Measurements from ENCODE around the gene BCKDHB.

Gene BCKDHB

GRCh38 chr6:80356000-80356399 lies 249.5 kb downstream of the BCKDHB start:
- H3K9ac ChIP-seq (ENCODE audit: low read length): no peak overlapping the region
- no peak overlapping the region for H3K4me3 ChIP-seq (ENCODE audit: low read length)
- no peaks in the 10 kb centered on the region for H3K9me3 ChIP-seq (ENCODE audit: control insufficient read depth, low read length)
- peaks cover 14% of the 10 kb centered on the region for H3K4me1 ChIP-seq (ENCODE audit: control insufficient read depth, insufficient read depth, low read length)
- H3K36me3 ChIP-seq (ENCODE audit: control insufficient read depth, insufficient read depth, low read length, severe bottlenecking): no peaks in the 10 kb centered on the region
- H3K27me3 ChIP-seq (replicated peaks; ENCODE audit: control insufficient read depth, insufficient read depth, low read length): no peaks in the 10 kb centered on the region
- DNase-seq (ENCODE audit: low read depth): no peak

- no peak overlapping the region for H3K4me3 ChIP-seq (ENCODE audit: low read length)
- no peaks in the 10 kb centered on the region for H3K27me3 ChIP-seq (replicated peaks; ENCODE audit: control insufficient read depth, insufficient read depth, low read length)
- no peaks in the 10 kb centered on the region for H3K9me3 ChIP-seq (ENCODE audit: control insufficient read depth, low read length)
- peaks cover 14% of the 10 kb centered on the region for H3K4me1 ChIP-seq (ENCODE audit: control insufficient read depth, insufficient read depth, low read length)
- no peaks in the 10 kb centered on the region for H3K36me3 ChIP-seq (ENCODE audit: control insufficient read depth, insufficient read depth, low read length, severe bottlenecking)
- no peak for DNase-seq (ENCODE audit: low read depth)
- H3K9ac ChIP-seq (ENCODE audit: low read length): no peak overlapping the region
These were observed 250.1 kb downstream of the BCKDHB start for GRCh38 chr6:80356545-80356944.

GRCh38 chr6:80357081-80357480 lies 250.6 kb downstream of the BCKDHB start:
- H3K9me3 ChIP-seq (ENCODE audit: control insufficient read depth, low read length): no peaks in the 10 kb centered on the region
- no peak for DNase-seq (ENCODE audit: low read depth)
- H3K4me3 ChIP-seq (ENCODE audit: low read length): no peak overlapping the region
- no peaks in the 10 kb centered on the region for H3K27me3 ChIP-seq (replicated peaks; ENCODE audit: control insufficient read depth, insufficient read depth, low read length)
- peaks cover 14% of the 10 kb centered on the region for H3K4me1 ChIP-seq (ENCODE audit: control insufficient read depth, insufficient read depth, low read length)
- H3K36me3 ChIP-seq (ENCODE audit: control insufficient read depth, insufficient read depth, low read length, severe bottlenecking): no peaks in the 10 kb centered on the region
- no peak overlapping the region for H3K9ac ChIP-seq (ENCODE audit: low read length)

- no peak overlapping the region for H3K9ac ChIP-seq (ENCODE audit: low read length)
- no peaks in the 10 kb centered on the region for H3K36me3 ChIP-seq (ENCODE audit: control insufficient read depth, insufficient read depth, low read length, severe bottlenecking)
- H3K4me1 ChIP-seq (ENCODE audit: control insufficient read depth, insufficient read depth, low read length): peaks cover 14% of the 10 kb centered on the region
- no peaks in the 10 kb centered on the region for H3K27me3 ChIP-seq (replicated peaks; ENCODE audit: control insufficient read depth, insufficient read depth, low read length)
- DNase-seq (ENCODE audit: low read depth): no peak
- H3K9me3 ChIP-seq (ENCODE audit: control insufficient read depth, low read length): no peaks in the 10 kb centered on the region
- H3K4me3 ChIP-seq (ENCODE audit: low read length): no peak overlapping the region
These were observed 251.2 kb downstream of the BCKDHB start for GRCh38 chr6:80357674-80358073.

GRCh38 chr6:80363501-80364122 lies 257.1 kb downstream of the BCKDHB start:
- H3K4me1 ChIP-seq (ENCODE audit: control insufficient read depth, insufficient read depth, low read length): peaks cover 22% of the 10 kb centered on the region
- no peaks in the 10 kb centered on the region for H3K9me3 ChIP-seq (ENCODE audit: control insufficient read depth, low read length)
- no peaks in the 10 kb centered on the region for H3K36me3 ChIP-seq (ENCODE audit: control insufficient read depth, insufficient read depth, low read length, severe bottlenecking)
- H3K27me3 ChIP-seq (replicated peaks; ENCODE audit: control insufficient read depth, insufficient read depth, low read length): no peaks in the 10 kb centered on the region
- peak; percentile 61 for DNase-seq (ENCODE audit: low read depth)
- no peak overlapping the region for H3K4me3 ChIP-seq (ENCODE audit: low read length)
- H3K9ac ChIP-seq (ENCODE audit: low read length): no peak overlapping the region

GRCh38 chr6:80364149-80364548 lies 257.7 kb downstream of the BCKDHB start:
- Histone ChIP-seq H3K9me3 (ENCODE audit: control insufficient read depth, low read length) (no peaks in the 10 kb centered on the region), H3K27me3 (replicated peaks; ENCODE audit: control insufficient read depth, insufficient read depth, low read length) (no peaks in the 10 kb centered on the region), H3K36me3 (ENCODE audit: control insufficient read depth, insufficient read depth, low read length, severe bottlenecking) (no peaks in the 10 kb centered on the region), H3K4me1 (ENCODE audit: control insufficient read depth, insufficient read depth, low read length) (peaks cover 22% of the 10 kb centered on the region), H3K4me3 (ENCODE audit: low read length) (no peak overlapping the region), H3K9ac (ENCODE audit: low read length) (no peak overlapping the region)
- no peak for DNase-seq (ENCODE audit: low read depth)

- peaks cover 22% of the 10 kb centered on the region for H3K4me1 ChIP-seq (ENCODE audit: control insufficient read depth, insufficient read depth, low read length)
- no peaks in the 10 kb centered on the region for H3K9me3 ChIP-seq (ENCODE audit: control insufficient read depth, low read length)
- no peak overlapping the region for H3K4me3 ChIP-seq (ENCODE audit: low read length)
- H3K36me3 ChIP-seq (ENCODE audit: control insufficient read depth, insufficient read depth, low read length, severe bottlenecking): no peaks in the 10 kb centered on the region
- no peak for DNase-seq (ENCODE audit: low read depth)
- H3K9ac ChIP-seq (ENCODE audit: low read length): no peak overlapping the region
- H3K27me3 ChIP-seq (replicated peaks; ENCODE audit: control insufficient read depth, insufficient read depth, low read length): no peaks in the 10 kb centered on the region
These were observed 259.6 kb downstream of the BCKDHB start for GRCh38 chr6:80366051-80366450.

GRCh38 chr6:80366714-80367113 lies 260.2 kb downstream of the BCKDHB start:
- Histone ChIP-seq H3K4me3 (ENCODE audit: low read length) (no peak overlapping the region), H3K4me1 (ENCODE audit: control insufficient read depth, insufficient read depth, low read length) (peaks cover 22% of the 10 kb centered on the region), H3K27me3 (replicated peaks; ENCODE audit: control insufficient read depth, insufficient read depth, low read length) (no peaks in the 10 kb centered on the region), H3K9ac (ENCODE audit: low read length) (no peak overlapping the region), H3K9me3 (ENCODE audit: control insufficient read depth, low read length) (no peaks in the 10 kb centered on the region), H3K36me3 (ENCODE audit: control insufficient read depth, insufficient read depth, low read length, severe bottlenecking) (no peaks in the 10 kb centered on the region)
- no peak for DNase-seq (ENCODE audit: low read depth)

GRCh38 chr6:80376411-80376810 lies 269.9 kb downstream of the BCKDHB start:
- H3K9me3 ChIP-seq (ENCODE audit: control insufficient read depth, low read length): no peaks in the 10 kb centered on the region
- no peak overlapping the region for H3K4me3 ChIP-seq (ENCODE audit: low read length)
- H3K36me3 ChIP-seq (ENCODE audit: control insufficient read depth, insufficient read depth, low read length, severe bottlenecking): no peaks in the 10 kb centered on the region
- no peaks in the 10 kb centered on the region for H3K27me3 ChIP-seq (replicated peaks; ENCODE audit: control insufficient read depth, insufficient read depth, low read length)
- DNase-seq (ENCODE audit: low read depth): peak; percentile 17
- no peaks in the 10 kb centered on the region for H3K4me1 ChIP-seq (ENCODE audit: control insufficient read depth, insufficient read depth, low read length)
- no peak overlapping the region for H3K9ac ChIP-seq (ENCODE audit: low read length)

GRCh38 chr6:80380566-80380965 lies 274.1 kb downstream of the BCKDHB start:
- no peaks in the 10 kb centered on the region for H3K9me3 ChIP-seq (ENCODE audit: control insufficient read depth, low read length)
- DNase-seq (ENCODE audit: low read depth): no peak
- no peak overlapping the region for H3K9ac ChIP-seq (ENCODE audit: low read length)
- H3K4me1 ChIP-seq (ENCODE audit: control insufficient read depth, insufficient read depth, low read length): no peaks in the 10 kb centered on the region
- no peaks in the 10 kb centered on the region for H3K36me3 ChIP-seq (ENCODE audit: control insufficient read depth, insufficient read depth, low read length, severe bottlenecking)
- H3K4me3 ChIP-seq (ENCODE audit: low read length): no peak overlapping the region
- no peaks in the 10 kb centered on the region for H3K27me3 ChIP-seq (replicated peaks; ENCODE audit: control insufficient read depth, insufficient read depth, low read length)

- no peak overlapping the region for H3K4me3 ChIP-seq (ENCODE audit: low read length)
- peak; percentile 10 for DNase-seq (ENCODE audit: low read depth)
- no peaks in the 10 kb centered on the region for H3K27me3 ChIP-seq (replicated peaks; ENCODE audit: control insufficient read depth, insufficient read depth, low read length)
- no peaks in the 10 kb centered on the region for H3K4me1 ChIP-seq (ENCODE audit: control insufficient read depth, insufficient read depth, low read length)
- H3K36me3 ChIP-seq (ENCODE audit: control insufficient read depth, insufficient read depth, low read length, severe bottlenecking): no peaks in the 10 kb centered on the region
- no peak overlapping the region for H3K9ac ChIP-seq (ENCODE audit: low read length)
- H3K9me3 ChIP-seq (ENCODE audit: control insufficient read depth, low read length): no peaks in the 10 kb centered on the region
These were observed 276.3 kb downstream of the BCKDHB start for GRCh38 chr6:80382811-80383210.

GRCh38 chr6:80388507-80388906 lies 282.0 kb downstream of the BCKDHB start:
- H3K9ac ChIP-seq (ENCODE audit: low read length): no peak overlapping the region
- no peaks in the 10 kb centered on the region for H3K9me3 ChIP-seq (ENCODE audit: control insufficient read depth, low read length)
- H3K4me3 ChIP-seq (ENCODE audit: low read length): no peak overlapping the region
- H3K36me3 ChIP-seq (ENCODE audit: control insufficient read depth, insufficient read depth, low read length, severe bottlenecking): no peaks in the 10 kb centered on the region
- H3K4me1 ChIP-seq (ENCODE audit: control insufficient read depth, insufficient read depth, low read length): no peaks in the 10 kb centered on the region
- no peak for DNase-seq (ENCODE audit: low read depth)
- no peaks in the 10 kb centered on the region for H3K27me3 ChIP-seq (replicated peaks; ENCODE audit: control insufficient read depth, insufficient read depth, low read length)

Data from adipocyte (in vitro differentiated cells).